Measurements from ENCODE around the gene DPEP1. TPM values are rescaled to one million over a fixed set of nuclear protein-coding genes. Genes with fewer than 3 reads are reported as not detected.

DPEP1 gene
- total RNA-seq, 1 experiment from 2014 or later = 8.1 TPM

DNA sequence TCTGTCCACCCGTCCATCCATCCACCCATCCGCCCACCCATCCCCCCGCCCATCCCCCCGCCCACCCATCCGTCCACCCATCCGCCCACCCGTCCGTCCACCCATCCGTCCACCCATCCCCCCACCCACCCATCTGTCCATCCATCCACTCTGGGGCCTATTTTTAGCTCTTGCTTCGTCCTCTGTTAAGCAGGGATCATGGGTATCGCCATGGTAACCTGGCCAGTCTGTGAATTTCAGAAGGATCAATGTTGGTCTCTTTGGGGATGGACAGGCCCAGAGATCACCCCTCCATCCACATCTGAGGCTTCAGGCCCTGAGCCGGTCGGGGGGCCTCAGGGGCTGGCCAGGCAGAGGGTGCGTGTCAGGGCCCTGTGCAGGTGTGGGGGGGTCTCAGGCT is 15.2 kb upstream of the DPEP1 start:
- Histone ChIP-seq H3K27me3 (replicated peaks; ENCODE audit: control insufficient read depth, insufficient read depth, low read length) (no peaks in the 10 kb centered on the region), H3K4me1 (no peaks in the 10 kb centered on the region), H3K4me3 (ENCODE audit: low read depth, low read length) (no peak overlapping the region), H3K36me3 (ENCODE audit: control insufficient read depth, insufficient read depth, low read length) (no peaks in the 10 kb centered on the region), H3K9me3 (no peaks in the 10 kb centered on the region)
- no peaks in the 10 kb centered on the region for H3K27me3 Mint-ChIP-seq (ENCODE audit: insufficient read depth, unreplicated experiment)
- no peak for DNase-seq
- no TSS peak for BruUV-seq (replicated peaks)
- no peaks in the 10 kb centered on the region for H3K4me1 Mint-ChIP-seq (ENCODE audit: low read depth, unreplicated experiment)
- POLR2A ChIA-PET = no interaction called here
- H3K4me3 Mint-ChIP-seq (ENCODE audit: unreplicated experiment) = no peak overlapping the region
- intact Hi-C loops (cut with micrococcal nuclease; ENCODE audit: unreplicated experiment) = no loop called here
- peaks cover 30% of the 10 kb centered on the region for H3K36me3 Mint-ChIP-seq (ENCODE audit: insufficient read depth, unreplicated experiment)
- no peak for TF ChIP-seq CTCF (IDR thresholded peaks at IDR 0.05; ENCODE audit: insufficient read depth in 1 of 2, low read depth in 1 of 2, low read length in 1 of 2, severe bottlenecking in 1 of 2, unreplicated experiment in 1 of 2)
- no peak overlapping the region for H3K27ac Mint-ChIP-seq (ENCODE audit: unreplicated experiment)
- CTCF ChIA-PET = no interaction called here
- no peaks in the 10 kb centered on the region for H3K9me3 Mint-ChIP-seq (ENCODE audit: unreplicated experiment)

GRCh38 chr16:89599451-89599858 is 14.0 kb upstream of the DPEP1 start:
- Histone ChIP-seq H3K4me1 (no peaks in the 10 kb centered on the region), H3K36me3 (ENCODE audit: control insufficient read depth, insufficient read depth, low read length) (no peaks in the 10 kb centered on the region), H3K9me3 (no peaks in the 10 kb centered on the region), H3K4me3 (ENCODE audit: low read depth, low read length) (no peak overlapping the region), H3K27me3 (replicated peaks; ENCODE audit: control insufficient read depth, insufficient read depth, low read length) (no peaks in the 10 kb centered on the region)
- intact Hi-C loops (cut with micrococcal nuclease; ENCODE audit: unreplicated experiment) = loop anchor here (1.0 kb wide), 1 partner anchor 42 kb away; no protein-coding TSS in a partner anchor
- no peaks in the 10 kb centered on the region for H3K4me1 Mint-ChIP-seq (ENCODE audit: low read depth, unreplicated experiment)
- POLR2A ChIA-PET = no interaction called here
- DNase-seq = peak; percentile 85
- no TSS peak for BruUV-seq (replicated peaks)
- peaks cover 18% of the 10 kb centered on the region for H3K36me3 Mint-ChIP-seq (ENCODE audit: insufficient read depth, unreplicated experiment)
- H3K4me3 Mint-ChIP-seq (ENCODE audit: unreplicated experiment) = no peak overlapping the region
- peak; percentile 71 to 83 for TF ChIP-seq CTCF (IDR thresholded peaks at IDR 0.05; ENCODE audit: insufficient read depth in 1 of 2, low read depth in 1 of 2, low read length in 1 of 2, severe bottlenecking in 1 of 2, unreplicated experiment in 1 of 2)
- CTCF ChIA-PET = interaction anchor here (0.6 to 1.1 kb wide), 6 partner anchors 15 to 91 kb away, joined by 3 to 9 read pairs (median 4); partner anchors contain the start of gene CDK10
- no peak overlapping the region for H3K27ac Mint-ChIP-seq (ENCODE audit: unreplicated experiment)
- no peaks in the 10 kb centered on the region for H3K27me3 Mint-ChIP-seq (ENCODE audit: insufficient read depth, unreplicated experiment)
- H3K9me3 Mint-ChIP-seq (ENCODE audit: unreplicated experiment) = no peaks in the 10 kb centered on the region

GRCh38 chr16:89599902-89600301 is 13.5 kb upstream of the DPEP1 start:
- BruUV-seq (replicated peaks) = no TSS peak
- no peak for TF ChIP-seq CTCF (IDR thresholded peaks at IDR 0.05; ENCODE audit: insufficient read depth in 1 of 2, low read depth in 1 of 2, low read length in 1 of 2, severe bottlenecking in 1 of 2, unreplicated experiment in 1 of 2)
- CTCF ChIA-PET = interaction anchor here (0.6 to 1.1 kb wide), 6 partner anchors 15 to 91 kb away, joined by 3 to 9 read pairs (median 4); partner anchors contain the start of gene CDK10
- H3K4me3 Mint-ChIP-seq (ENCODE audit: unreplicated experiment) = no peak overlapping the region
- H3K27me3 ChIP-seq (replicated peaks; ENCODE audit: control insufficient read depth, insufficient read depth, low read length) = no peaks in the 10 kb centered on the region
- POLR2A ChIA-PET = no interaction called here
- DNase-seq = no peak
- no peaks in the 10 kb centered on the region for H3K9me3 Mint-ChIP-seq (ENCODE audit: unreplicated experiment)
- H3K36me3 ChIP-seq (ENCODE audit: control insufficient read depth, insufficient read depth, low read length) = no peaks in the 10 kb centered on the region
- H3K36me3 Mint-ChIP-seq (ENCODE audit: insufficient read depth, unreplicated experiment) = peaks cover 18% of the 10 kb centered on the region
- H3K27me3 Mint-ChIP-seq (ENCODE audit: insufficient read depth, unreplicated experiment) = no peaks in the 10 kb centered on the region
- H3K4me3 ChIP-seq (ENCODE audit: low read depth, low read length) = no peak overlapping the region
- H3K4me1 ChIP-seq = no peaks in the 10 kb centered on the region
- H3K9me3 ChIP-seq = no peaks in the 10 kb centered on the region
- intact Hi-C loops (cut with micrococcal nuclease; ENCODE audit: unreplicated experiment) = loop anchor here (1.0 kb wide), 1 partner anchor 41 kb away; no protein-coding TSS in a partner anchor
- no peaks in the 10 kb centered on the region for H3K4me1 Mint-ChIP-seq (ENCODE audit: low read depth, unreplicated experiment)
- H3K27ac Mint-ChIP-seq (ENCODE audit: unreplicated experiment) = no peak overlapping the region

All from Caco-2 (cell line).